ENCODE measurements around the gene KLK12. TPM values are rescaled to one million over a fixed set of nuclear protein-coding genes. Genes with fewer than 3 reads are reported as not detected.

KLK12 gene
- total RNA-seq, 1 donor from 2014 or later = not detected

GRCh38 chr19:51036519-51036918 is 1.7 kb upstream of the KLK12 start:
- no peaks in the 10 kb centered on the region for H3K4me1 Mint-ChIP-seq (ENCODE audit: unreplicated experiment)
- peaks cover 6% of the 10 kb centered on the region for H3K9me3 Mint-ChIP-seq (ENCODE audit: unreplicated experiment)
- no peaks in the 10 kb centered on the region for H3K27me3 Mint-ChIP-seq (ENCODE audit: unreplicated experiment)
- DNase-seq (ENCODE audit: extremely low spot score, unreplicated experiment) = no peak
- no peaks in the 10 kb centered on the region for H3K36me3 Mint-ChIP-seq (ENCODE audit: unreplicated experiment)
- H3K27ac Mint-ChIP-seq (ENCODE audit: unreplicated experiment) = no peak overlapping the region
- TF ChIP-seq, protein P1, sequence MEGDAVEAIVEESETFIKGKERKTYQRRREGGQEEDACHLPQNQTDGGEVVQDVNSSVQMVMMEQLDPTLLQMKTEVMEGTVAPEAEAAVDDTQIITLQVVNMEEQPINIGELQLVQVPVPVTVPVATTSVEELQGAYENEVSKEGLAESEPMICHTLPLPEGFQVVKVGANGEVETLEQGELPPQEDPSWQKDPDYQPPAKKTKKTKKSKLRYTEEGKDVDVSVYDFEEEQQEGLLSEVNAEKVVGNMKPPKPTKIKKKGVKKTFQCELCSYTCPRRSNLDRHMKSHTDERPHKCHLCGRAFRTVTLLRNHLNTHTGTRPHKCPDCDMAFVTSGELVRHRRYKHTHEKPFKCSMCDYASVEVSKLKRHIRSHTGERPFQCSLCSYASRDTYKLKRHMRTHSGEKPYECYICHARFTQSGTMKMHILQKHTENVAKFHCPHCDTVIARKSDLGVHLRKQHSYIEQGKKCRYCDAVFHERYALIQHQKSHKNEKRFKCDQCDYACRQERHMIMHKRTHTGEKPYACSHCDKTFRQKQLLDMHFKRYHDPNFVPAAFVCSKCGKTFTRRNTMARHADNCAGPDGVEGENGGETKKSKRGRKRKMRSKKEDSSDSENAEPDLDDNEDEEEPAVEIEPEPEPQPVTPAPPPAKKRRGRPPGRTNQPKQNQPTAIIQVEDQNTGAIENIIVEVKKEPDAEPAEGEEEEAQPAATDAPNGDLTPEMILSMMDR (IDR thresholded peaks at IDR 0.05) = no peak
- no peak overlapping the region for H3K4me3 Mint-ChIP-seq (ENCODE audit: unreplicated experiment)

GRCh38 chr19:51031880-51032225 is 2.9 kb downstream of the KLK12 start:
- peaks cover 22% of the 10 kb centered on the region for H3K9me3 Mint-ChIP-seq (ENCODE audit: unreplicated experiment)
- no peak for DNase-seq (ENCODE audit: extremely low spot score, unreplicated experiment)
- H3K36me3 Mint-ChIP-seq (ENCODE audit: unreplicated experiment) = no peaks in the 10 kb centered on the region
- H3K27me3 Mint-ChIP-seq (ENCODE audit: unreplicated experiment) = no peaks in the 10 kb centered on the region
- no peak overlapping the region for H3K27ac Mint-ChIP-seq (ENCODE audit: unreplicated experiment)
- TF ChIP-seq, protein P1 (IDR thresholded peaks at IDR 0.05) = no peak
- no peak overlapping the region for H3K4me3 Mint-ChIP-seq (ENCODE audit: unreplicated experiment)
- no peaks in the 10 kb centered on the region for H3K4me1 Mint-ChIP-seq (ENCODE audit: unreplicated experiment)

DNA sequence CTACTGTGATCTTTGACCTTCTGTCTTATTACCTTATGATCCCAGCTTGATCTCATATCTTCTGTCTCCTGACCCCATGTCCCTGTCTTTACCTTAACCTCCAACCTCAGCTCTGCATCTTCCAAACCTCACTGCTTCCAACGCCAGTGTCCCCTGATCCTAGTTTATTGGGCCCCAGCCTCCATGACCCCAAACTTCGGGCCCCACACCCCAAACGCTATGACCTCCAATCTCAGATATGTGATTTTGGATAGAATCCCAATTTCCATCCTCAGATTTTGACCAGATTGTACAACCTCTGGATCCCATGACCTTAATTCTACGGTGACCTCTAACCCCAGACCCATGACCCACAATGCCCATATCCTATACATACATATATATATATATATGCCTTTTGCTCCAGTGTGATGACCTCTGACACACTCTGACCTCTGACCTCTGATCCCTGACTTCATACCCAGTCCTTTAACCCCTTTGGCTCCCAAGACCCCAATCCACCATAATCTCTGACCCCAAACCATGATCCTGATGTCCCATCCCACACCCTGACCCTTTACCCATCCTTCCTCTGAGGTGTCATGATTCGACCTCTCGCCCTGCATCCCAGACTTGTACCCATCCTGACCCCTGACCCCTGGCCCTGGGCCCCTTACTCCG is 3.5 kb downstream of the KLK12 start:
- TF ChIP-seq, protein P1 (IDR thresholded peaks at IDR 0.05) = no peak
- no peak for DNase-seq (ENCODE audit: extremely low spot score, unreplicated experiment)
- no peak overlapping the region for H3K27ac Mint-ChIP-seq (ENCODE audit: unreplicated experiment)
- no peak overlapping the region for H3K4me3 Mint-ChIP-seq (ENCODE audit: unreplicated experiment)
- no peaks in the 10 kb centered on the region for H3K36me3 Mint-ChIP-seq (ENCODE audit: unreplicated experiment)
- no peaks in the 10 kb centered on the region for H3K27me3 Mint-ChIP-seq (ENCODE audit: unreplicated experiment)
- H3K4me1 Mint-ChIP-seq (ENCODE audit: unreplicated experiment) = no peaks in the 10 kb centered on the region
- peaks cover 17% of the 10 kb centered on the region for H3K9me3 Mint-ChIP-seq (ENCODE audit: unreplicated experiment)

DNA sequence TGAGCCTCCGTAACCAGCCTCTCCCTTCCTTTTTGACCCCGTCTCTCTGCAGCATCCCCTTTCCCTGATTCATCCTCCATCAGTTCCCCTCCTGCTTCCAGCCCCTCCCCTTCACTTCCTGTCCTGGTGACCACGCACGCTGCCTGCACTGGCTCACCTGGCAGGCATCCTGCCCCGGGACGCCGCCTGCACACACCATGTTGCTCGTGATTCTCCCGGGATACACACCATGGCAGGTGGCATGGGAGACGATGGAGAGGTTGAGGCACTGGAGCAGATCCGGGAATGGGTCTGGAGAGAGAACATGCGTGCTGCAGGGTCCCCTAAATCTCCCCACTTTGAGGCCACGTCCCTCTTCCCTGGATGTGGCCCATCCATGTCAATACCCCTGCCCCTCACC is 4.2 kb downstream of the KLK12 start:
- H3K36me3 Mint-ChIP-seq (ENCODE audit: unreplicated experiment) = no peaks in the 10 kb centered on the region
- H3K27me3 Mint-ChIP-seq (ENCODE audit: unreplicated experiment) = no peaks in the 10 kb centered on the region
- DNase-seq (ENCODE audit: extremely low spot score, unreplicated experiment) = no peak
- H3K9me3 Mint-ChIP-seq (ENCODE audit: unreplicated experiment) = peaks cover 17% of the 10 kb centered on the region
- TF ChIP-seq, protein P1 (IDR thresholded peaks at IDR 0.05) = no peak
- H3K27ac Mint-ChIP-seq (ENCODE audit: unreplicated experiment) = no peak overlapping the region
- H3K4me3 Mint-ChIP-seq (ENCODE audit: unreplicated experiment) = no peak overlapping the region
- no peaks in the 10 kb centered on the region for H3K4me1 Mint-ChIP-seq (ENCODE audit: unreplicated experiment)

- no peak for DNase-seq (ENCODE audit: extremely low spot score, unreplicated experiment)
- Mint-ChIP-seq H3K9me3 (ENCODE audit: unreplicated experiment) (peaks cover 17% of the 10 kb centered on the region), H3K27me3 (ENCODE audit: unreplicated experiment) (no peaks in the 10 kb centered on the region), H3K36me3 (ENCODE audit: unreplicated experiment) (no peaks in the 10 kb centered on the region), H3K27ac (ENCODE audit: unreplicated experiment) (no peak overlapping the region), H3K4me3 (ENCODE audit: unreplicated experiment) (no peak overlapping the region), H3K4me1 (ENCODE audit: unreplicated experiment) (no peaks in the 10 kb centered on the region)
- TF ChIP-seq, protein P1 (IDR thresholded peaks at IDR 0.05) = no peak
Observed at GRCh38 chr19:51029718-51030117, 5.1 kb downstream of the KLK12 start.
